ENCODE results near the gene DSE.

Gene DSE

GRCh38 chr6:116485559-116486184 lies 114.9 kb downstream of the DSE start:
- no peak for ATAC-seq

DNA sequence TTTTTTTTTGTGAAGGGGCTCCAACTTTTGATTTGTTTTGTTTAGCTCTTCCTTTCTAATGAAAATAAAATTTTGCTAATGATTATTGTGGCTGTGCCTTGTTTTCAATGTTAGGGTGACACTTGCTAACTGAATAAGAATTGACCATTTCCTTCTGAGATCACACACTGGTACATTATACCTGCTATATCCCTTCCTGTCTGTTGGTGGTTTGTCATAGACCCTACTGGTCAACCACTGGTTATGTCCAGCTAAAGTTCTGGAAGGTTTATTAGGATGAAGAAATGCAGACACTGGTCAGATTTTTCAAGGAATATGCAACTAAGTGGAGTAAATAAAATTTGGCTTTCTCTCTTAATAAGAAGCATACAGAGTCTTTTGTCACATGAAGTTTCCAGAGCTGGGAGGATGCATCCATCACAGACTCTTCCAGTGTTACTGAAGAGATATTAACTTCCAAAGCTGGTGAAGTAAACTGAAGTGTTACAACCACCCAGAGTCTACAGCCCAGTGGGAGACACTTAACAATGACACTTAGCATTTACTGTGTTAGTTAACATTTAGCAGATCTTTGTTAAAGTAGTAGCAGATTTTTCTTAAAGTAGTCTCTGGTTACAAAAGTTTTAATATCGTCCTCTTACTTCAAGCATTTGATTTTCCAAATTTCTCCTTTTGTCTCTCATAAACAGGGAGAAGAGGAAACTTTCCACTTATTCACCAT lies 121.0 kb downstream of the DSE start:
- no peak for ATAC-seq

DNA sequence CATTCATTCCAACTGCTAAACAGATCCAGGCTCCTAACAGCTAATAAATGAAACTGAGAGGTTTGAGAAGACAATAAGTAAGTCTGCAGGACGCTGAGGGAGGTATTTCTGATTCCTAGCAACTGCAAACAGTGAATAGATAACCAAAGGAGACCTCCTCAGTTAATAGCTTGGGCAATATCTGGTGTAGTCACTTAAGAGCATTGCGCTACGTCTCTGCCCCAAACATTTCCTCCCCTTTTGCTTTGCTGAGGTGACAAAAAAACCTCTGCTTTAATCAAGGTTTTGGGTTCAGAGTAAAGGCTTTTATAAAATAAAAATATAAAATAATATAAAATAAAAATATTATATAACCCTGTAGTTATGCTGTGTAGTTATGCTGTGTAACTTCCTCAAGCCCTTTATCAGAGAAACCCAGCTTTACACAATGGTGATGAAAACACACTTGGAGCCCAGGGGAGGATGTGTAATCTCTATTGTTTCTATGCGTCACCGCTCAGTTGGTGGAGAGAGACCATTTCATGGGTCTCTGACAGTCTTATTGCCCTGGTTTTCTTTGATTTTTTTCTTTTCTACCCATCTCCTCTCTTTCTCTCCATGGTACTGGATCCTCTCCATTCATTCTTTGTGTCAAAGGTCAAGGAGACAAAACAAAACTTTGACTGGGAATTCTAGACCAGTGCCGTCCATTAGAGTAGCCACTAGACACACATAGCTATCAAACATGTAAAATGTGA lies 121.8 kb downstream of the DSE start:
- no peak for ATAC-seq

Measured in activated CD4-positive, CD25-positive, alpha-beta regulatory T cell treated with anti-CD3 and anti-CD28 coated beads, Interleukin-2, amount 50 U/mL, for 24 hours (primary cell).